GM23338 (cell line): ENCODE results near the gene CATSPERD. TPM values are rescaled to one million over a fixed set of nuclear protein-coding genes. Genes with fewer than 3 reads are reported as not detected.

Source experiments
- ATAC-seq: fragments of 200-7000 bp; cut with Tn5 transposase; 3 replicates; pipeline ENCODE4 v1.9.1; 2020
- DNase-seq: peaks from one replicate; pipeline ENCODE4 v3.0.0-alpha.2; 2015; ENCODE audit warnings: low spot score
- H2AFZ ChIP-seq: fragments of 200-600 bp; sonication (generic); 2 replicates; pipeline ENCODE4 v1.8.0; 2016; ENCODE audit warnings: antibody characterized with exemption, mild to moderate bottlenecking, moderate library complexity
- H3F3A ChIP-seq: fragments of 200-600 bp; sonication (generic); replicated peaks from 2 replicates; pipeline ENCODE4 v1.8.0; 2017; ENCODE audit warnings: antibody characterized with exemption, mixed run types, low read depth
- H3K27ac ChIP-seq: fragments of 200-600 bp; sonication (generic); 2 replicates; pipeline ENCODE4 v1.6.1; 2016; ENCODE audit warnings: low read depth
- H3K27me3 ChIP-seq: fragments of 200-600 bp; sonication (generic); 2 replicates; pipeline ENCODE4 v1.8.0; 2016; ENCODE audit warnings: mild to moderate bottlenecking, mixed run types, moderate library complexity; ENCODE audit not compliant: insufficient read depth
- H3K36me3 ChIP-seq: fragments of 200-600 bp; sonication (generic); 2 replicates; pipeline ENCODE4 v1.8.0; 2016; ENCODE audit warnings: mild to moderate bottlenecking; ENCODE audit not compliant: insufficient read depth
- H3K4me1 ChIP-seq: fragments of 200-600 bp; sonication (generic); 2 replicates; pipeline ENCODE4 v1.8.0; 2016; ENCODE audit warnings: mild to moderate bottlenecking, moderate library complexity; ENCODE audit not compliant: insufficient read depth
- H3K4me2 ChIP-seq: fragments of 200-600 bp; sonication (generic); 2 replicates; pipeline ENCODE4 v1.7.1; 2017; ENCODE audit warnings: mixed run types
- H3K4me3 ChIP-seq: fragments of 200-600 bp; sonication (generic); 2 replicates; pipeline ENCODE4 v1.6.1; 2016; ENCODE audit warnings: mixed run types
- H3K79me2 ChIP-seq: fragments of 200-600 bp; sonication (generic); replicated peaks from 2 replicates; pipeline ENCODE4 v1.8.0; 2017; ENCODE audit warnings: mild to moderate bottlenecking; ENCODE audit not compliant: insufficient read depth
- H3K9me2 ChIP-seq: fragments of 200-600 bp; sonication (generic); 2 replicates; pipeline ENCODE4 v1.8.0; 2017; ENCODE audit not compliant: insufficient read depth
- H4K20me1 ChIP-seq: fragments of 200-600 bp; sonication (generic); replicated peaks from 2 replicates; pipeline ENCODE4 v1.8.0; 2017; ENCODE audit warnings: mild to moderate bottlenecking; ENCODE audit not compliant: insufficient read depth
- H3K27ac Mint-ChIP-seq: 2 replicates; pipeline ENCODE4 v1.8.0; 2020; ENCODE audit warnings: inconsistent platforms, mild to moderate bottlenecking, moderate library complexity, mixed read lengths
- H3K27me3 Mint-ChIP-seq: 3 replicates; pipeline ENCODE4 v1.8.0; 2022; ENCODE audit warnings: low read depth, mild to moderate bottlenecking, moderate library complexity, mixed read lengths, inconsistent platforms; ENCODE audit not compliant: insufficient read depth, poor library complexity
- H3K36me3 Mint-ChIP-seq: 3 replicates; pipeline ENCODE4 v1.8.0; 2021; ENCODE audit warnings: low read depth, mild to moderate bottlenecking, inconsistent platforms, moderate library complexity, mixed read lengths
- H3K4me1 Mint-ChIP-seq: 3 replicates; pipeline ENCODE4 v1.8.0; 2020; ENCODE audit warnings: mild to moderate bottlenecking, inconsistent platforms, mixed read lengths
- H3K4me3 Mint-ChIP-seq: 3 replicates; pipeline ENCODE4 v1.8.0; 2021; ENCODE audit warnings: moderate library complexity, mild to moderate bottlenecking, inconsistent platforms, mixed read lengths
- H3K9me3 Mint-ChIP-seq: 3 replicates; pipeline ENCODE4 v1.8.0; 2020; ENCODE audit warnings: moderate library complexity, mild to moderate bottlenecking, inconsistent platforms, mixed read lengths
- EZH2phosphoT487 ChIP-seq: fragments of 200-600 bp; sonication (generic); IDR thresholded peaks from one replicate; pipeline ENCODE4 v1.8.1; 2018; ENCODE audit warnings: antibody characterized with exemption; ENCODE audit not compliant: unreplicated experiment
- POLR2AphosphoS5 ChIP-seq: IDR thresholded peaks from 2 replicates; pipeline ENCODE4 v1.6.1; 2016; ENCODE audit warnings: antibody characterized with exemption, low read depth
- polyA plus RNA-seq: library from polyadenylated mRNA; unstranded; fragments of >200 nt; fragmentation: Nextera tagmentation; extraction: Ambion mirVana; gene quantifications from 2 replicates; pipeline ENCODE4 v1.2.1, GENCODE V29; 2016
- total RNA-seq: library from RNA; depleted of rRNA; stranded (reverse); fragments of >200 nt; shearing (Covaris generic); gene quantifications from 2 replicates; pipeline ENCODE4 v1.2.3, GENCODE V29; 2014
- TF ChIP-seq, protein P1 (sequence below): IDR thresholded peaks from one replicate; pipeline ENCODE4 v1.6.1; 2018; ENCODE audit warnings: antibody characterized with exemption; ENCODE audit not compliant: unreplicated experiment
- TF ChIP-seq, protein P2 (sequence below): fragments of 250-450 bp; sonication (Bioruptor Pico); IDR thresholded peaks from 2 replicates; pipeline ENCODE4 v1.5.0; 2020; ENCODE audit warnings: mild to moderate bottlenecking, moderate library complexity
- TF ChIP-seq, protein P3 (sequence below), 2 experiments: fragments of 200-600 bp in 1 of 2; sonication (generic) in 1 of 2; conservative IDR thresholded peaks; 2 replicates each; pipeline versions ENCODE4 v1.5.1 to v1.6.1; 2016 to 2017; ENCODE audit warnings: antibody characterized with exemption in 2 of 2, low read depth in 2 of 2, mild to moderate bottlenecking in 2 of 2, moderate library complexity in 1 of 2

Gene CATSPERD
- total and polyA plus RNA-seq, 2 experiments from 2014 or later: 0.17 TPM; not detected in 1

DNA sequence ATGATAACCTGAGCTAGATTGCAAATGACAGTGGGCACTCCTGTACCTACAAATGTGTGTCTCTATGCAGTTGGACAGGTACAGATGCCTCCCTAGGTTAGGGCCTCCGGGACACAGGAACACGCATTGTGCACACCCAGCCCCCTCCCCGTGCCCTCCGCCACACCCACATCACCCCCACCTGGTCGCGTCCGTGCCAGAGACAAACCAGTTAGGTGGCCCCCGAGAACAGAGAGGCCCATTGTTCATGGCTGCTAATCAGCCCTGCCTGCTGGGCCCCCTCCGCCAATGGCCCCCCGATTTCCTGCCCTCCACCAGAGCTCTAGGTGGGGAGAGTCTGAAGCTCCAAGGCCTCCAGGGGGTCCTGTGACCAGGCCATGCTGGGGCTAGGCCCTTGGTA, 98.2 kb downstream of the CATSPERD start:
- Histone ChIP-seq H4K20me1 (no peaks in the 10 kb centered on the region; the same call in 1 of the 2 replicates), H3K4me1 (no peaks in the 10 kb centered on the region), H3K36me3 (no peaks in the 10 kb centered on the region), H3K4me3 (no peak overlapping the region), H3K9me2 (no peaks in the 10 kb centered on the region), H3F3A (no peaks in the 10 kb centered on the region), H3K27me3 (no peaks in the 10 kb centered on the region), H2AFZ (no peak overlapping the region), H3K4me2 (no peak overlapping the region), H3K27ac (no peak overlapping the region), H3K79me2 (no peaks in the 10 kb centered on the region)
- Mint-ChIP-seq H3K4me3 (no peak overlapping the region), H3K4me1 (no peaks in the 10 kb centered on the region; the same call in 2 of the 3 replicates), H3K36me3 (no peaks in the 10 kb centered on the region), H3K27ac (no peak overlapping the region), H3K27me3 (peaks cover 10% of the 10 kb centered on the region), H3K9me3 (no peaks in the 10 kb centered on the region; the same call in 2 of the 3 replicates)
- ATAC-seq: no peak
- TF ChIP-seq POLR2AphosphoS5 (no peak), EZH2phosphoT487 (no peak)
- TF ChIP-seq, protein P1, sequence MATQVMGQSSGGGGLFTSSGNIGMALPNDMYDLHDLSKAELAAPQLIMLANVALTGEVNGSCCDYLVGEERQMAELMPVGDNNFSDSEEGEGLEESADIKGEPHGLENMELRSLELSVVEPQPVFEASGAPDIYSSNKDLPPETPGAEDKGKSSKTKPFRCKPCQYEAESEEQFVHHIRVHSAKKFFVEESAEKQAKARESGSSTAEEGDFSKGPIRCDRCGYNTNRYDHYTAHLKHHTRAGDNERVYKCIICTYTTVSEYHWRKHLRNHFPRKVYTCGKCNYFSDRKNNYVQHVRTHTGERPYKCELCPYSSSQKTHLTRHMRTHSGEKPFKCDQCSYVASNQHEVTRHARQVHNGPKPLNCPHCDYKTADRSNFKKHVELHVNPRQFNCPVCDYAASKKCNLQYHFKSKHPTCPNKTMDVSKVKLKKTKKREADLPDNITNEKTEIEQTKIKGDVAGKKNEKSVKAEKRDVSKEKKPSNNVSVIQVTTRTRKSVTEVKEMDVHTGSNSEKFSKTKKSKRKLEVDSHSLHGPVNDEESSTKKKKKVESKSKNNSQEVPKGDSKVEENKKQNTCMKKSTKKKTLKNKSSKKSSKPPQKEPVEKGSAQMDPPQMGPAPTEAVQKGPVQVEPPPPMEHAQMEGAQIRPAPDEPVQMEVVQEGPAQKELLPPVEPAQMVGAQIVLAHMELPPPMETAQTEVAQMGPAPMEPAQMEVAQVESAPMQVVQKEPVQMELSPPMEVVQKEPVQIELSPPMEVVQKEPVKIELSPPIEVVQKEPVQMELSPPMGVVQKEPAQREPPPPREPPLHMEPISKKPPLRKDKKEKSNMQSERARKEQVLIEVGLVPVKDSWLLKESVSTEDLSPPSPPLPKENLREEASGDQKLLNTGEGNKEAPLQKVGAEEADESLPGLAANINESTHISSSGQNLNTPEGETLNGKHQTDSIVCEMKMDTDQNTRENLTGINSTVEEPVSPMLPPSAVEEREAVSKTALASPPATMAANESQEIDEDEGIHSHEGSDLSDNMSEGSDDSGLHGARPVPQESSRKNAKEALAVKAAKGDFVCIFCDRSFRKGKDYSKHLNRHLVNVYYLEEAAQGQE: no peak
- TF ChIP-seq, protein P2, sequence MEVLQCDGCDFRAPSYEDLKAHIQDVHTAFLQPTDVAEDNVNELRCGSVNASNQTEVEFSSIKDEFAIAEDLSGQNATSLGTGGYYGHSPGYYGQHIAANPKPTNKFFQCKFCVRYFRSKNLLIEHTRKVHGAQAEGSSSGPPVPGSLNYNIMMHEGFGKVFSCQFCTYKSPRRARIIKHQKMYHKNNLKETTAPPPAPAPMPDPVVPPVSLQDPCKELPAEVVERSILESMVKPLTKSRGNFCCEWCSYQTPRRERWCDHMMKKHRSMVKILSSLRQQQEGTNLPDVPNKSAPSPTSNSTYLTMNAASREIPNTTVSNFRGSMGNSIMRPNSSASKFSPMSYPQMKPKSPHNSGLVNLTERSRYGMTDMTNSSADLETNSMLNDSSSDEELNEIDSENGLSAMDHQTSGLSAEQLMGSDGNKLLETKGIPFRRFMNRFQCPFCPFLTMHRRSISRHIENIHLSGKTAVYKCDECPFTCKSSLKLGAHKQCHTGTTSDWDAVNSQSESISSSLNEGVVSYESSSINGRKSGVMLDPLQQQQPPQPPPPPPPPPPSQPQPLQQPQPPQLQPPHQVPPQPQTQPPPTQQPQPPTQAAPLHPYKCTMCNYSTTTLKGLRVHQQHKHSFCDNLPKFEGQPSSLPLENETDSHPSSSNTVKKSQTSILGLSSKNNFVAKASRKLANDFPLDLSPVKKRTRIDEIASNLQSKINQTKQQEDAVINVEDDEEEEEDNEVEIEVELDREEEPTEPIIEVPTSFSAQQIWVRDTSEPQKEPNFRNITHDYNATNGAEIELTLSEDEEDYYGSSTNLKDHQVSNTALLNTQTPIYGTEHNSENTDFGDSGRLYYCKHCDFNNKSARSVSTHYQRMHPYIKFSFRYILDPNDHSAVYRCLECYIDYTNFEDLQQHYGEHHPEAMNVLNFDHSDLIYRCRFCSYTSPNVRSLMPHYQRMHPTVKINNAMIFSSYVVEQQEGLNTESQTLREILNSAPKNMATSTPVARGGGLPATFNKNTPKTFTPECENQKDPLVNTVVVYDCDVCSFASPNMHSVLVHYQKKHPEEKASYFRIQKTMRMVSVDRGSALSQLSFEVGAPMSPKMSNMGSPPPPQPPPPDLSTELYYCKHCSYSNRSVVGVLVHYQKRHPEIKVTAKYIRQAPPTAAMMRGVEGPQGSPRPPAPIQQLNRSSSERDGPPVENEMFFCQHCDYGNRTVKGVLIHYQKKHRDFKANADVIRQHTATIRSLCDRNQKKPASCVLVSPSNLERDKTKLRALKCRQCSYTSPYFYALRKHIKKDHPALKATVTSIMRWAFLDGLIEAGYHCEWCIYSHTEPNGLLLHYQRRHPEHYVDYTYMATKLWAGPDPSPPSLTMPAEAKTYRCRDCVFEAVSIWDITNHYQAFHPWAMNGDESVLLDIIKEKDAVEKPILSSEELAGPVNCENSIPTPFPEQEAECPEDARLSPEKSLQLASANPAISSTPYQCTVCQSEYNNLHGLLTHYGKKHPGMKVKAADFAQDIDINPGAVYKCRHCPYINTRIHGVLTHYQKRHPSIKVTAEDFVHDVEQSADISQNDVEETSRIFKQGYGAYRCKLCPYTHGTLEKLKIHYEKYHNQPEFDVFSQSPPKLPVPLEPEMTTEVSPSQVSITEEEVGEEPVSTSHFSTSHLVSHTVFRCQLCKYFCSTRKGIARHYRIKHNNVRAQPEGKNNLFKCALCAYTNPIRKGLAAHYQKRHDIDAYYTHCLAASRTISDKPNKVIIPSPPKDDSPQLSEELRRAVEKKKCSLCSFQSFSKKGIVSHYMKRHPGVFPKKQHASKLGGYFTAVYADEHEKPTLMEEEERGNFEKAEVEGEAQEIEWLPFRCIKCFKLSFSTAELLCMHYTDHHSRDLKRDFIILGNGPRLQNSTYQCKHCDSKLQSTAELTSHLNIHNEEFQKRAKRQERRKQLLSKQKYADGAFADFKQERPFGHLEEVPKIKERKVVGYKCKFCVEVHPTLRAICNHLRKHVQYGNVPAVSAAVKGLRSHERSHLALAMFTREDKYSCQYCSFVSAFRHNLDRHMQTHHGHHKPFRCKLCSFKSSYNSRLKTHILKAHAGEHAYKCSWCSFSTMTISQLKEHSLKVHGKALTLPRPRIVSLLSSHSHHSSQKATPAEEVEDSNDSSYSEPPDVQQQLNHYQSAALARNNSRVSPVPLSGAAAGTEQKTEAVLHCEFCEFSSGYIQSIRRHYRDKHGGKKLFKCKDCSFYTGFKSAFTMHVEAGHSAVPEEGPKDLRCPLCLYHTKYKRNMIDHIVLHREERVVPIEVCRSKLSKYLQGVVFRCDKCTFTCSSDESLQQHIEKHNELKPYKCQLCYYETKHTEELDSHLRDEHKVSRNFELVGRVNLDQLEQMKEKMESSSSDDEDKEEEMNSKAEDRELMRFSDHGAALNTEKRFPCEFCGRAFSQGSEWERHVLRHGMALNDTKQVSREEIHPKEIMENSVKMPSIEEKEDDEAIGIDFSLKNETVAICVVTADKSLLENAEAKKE (CRISPR knock-in tag): no peak
- TF ChIP-seq, protein P3, sequence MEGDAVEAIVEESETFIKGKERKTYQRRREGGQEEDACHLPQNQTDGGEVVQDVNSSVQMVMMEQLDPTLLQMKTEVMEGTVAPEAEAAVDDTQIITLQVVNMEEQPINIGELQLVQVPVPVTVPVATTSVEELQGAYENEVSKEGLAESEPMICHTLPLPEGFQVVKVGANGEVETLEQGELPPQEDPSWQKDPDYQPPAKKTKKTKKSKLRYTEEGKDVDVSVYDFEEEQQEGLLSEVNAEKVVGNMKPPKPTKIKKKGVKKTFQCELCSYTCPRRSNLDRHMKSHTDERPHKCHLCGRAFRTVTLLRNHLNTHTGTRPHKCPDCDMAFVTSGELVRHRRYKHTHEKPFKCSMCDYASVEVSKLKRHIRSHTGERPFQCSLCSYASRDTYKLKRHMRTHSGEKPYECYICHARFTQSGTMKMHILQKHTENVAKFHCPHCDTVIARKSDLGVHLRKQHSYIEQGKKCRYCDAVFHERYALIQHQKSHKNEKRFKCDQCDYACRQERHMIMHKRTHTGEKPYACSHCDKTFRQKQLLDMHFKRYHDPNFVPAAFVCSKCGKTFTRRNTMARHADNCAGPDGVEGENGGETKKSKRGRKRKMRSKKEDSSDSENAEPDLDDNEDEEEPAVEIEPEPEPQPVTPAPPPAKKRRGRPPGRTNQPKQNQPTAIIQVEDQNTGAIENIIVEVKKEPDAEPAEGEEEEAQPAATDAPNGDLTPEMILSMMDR (conservative IDR thresholded peaks at IDR 0.05; ENCODE audit: low read depth in 2 of 2): no peak
- no peak for DNase-seq
